A549 (cell line): ENCODE measurements around the gene NEAT1. TPM values are rescaled to one million over a fixed set of nuclear protein-coding genes. Genes with fewer than 3 reads are reported as not detected.

Experiments used
- ATAC-seq, 2 experiments: fragments of 200-7000 bp in 1 of 2; fragments of >200 bp in 1 of 2; cut with Nextera tagmentation in 1 of 2; cut with Tn5 transposase in 1 of 2; 3 replicates each; pipeline versions ENCODE4 v1.8.0 to v1.9.1; 2018 to 2020; ENCODE audit warnings: mild to moderate bottlenecking in 1 of 2, moderate library complexity in 1 of 2
- CTCF ChIA-PET: fragments of 300-600 bp; sonication (Branson Sonifier 250); formaldehyde crosslinking; extraction: SDS; loops from one replicate; lab custom pipeline; 2021; ENCODE audit warnings: antibody characterized with exemption, inconsistent platforms; lab: Yijun Ruan, JAX
- POLR2A ChIA-PET: fragments of 350-600 bp; formaldehyde crosslinking; extraction: SDS; loops from one replicate; lab custom pipeline; 2021; ENCODE audit warnings: antibody characterized with exemption, inconsistent platforms; lab: Yijun Ruan, JAX
- DNase-seq, 2 experiments: peaks; one replicate each; pipeline versions ENCODE4 v3.0.0 to v3.0.0-alpha.2; 2011 to 2016; ENCODE audit warnings: low read depth in 1 of 2, low spot score in 1 of 2
- FAIRE-seq: peaks from 2 replicates; lab custom pipeline; 2011; peaks lifted over from hg19 to GRCh38; lab: Jason Lieb, UNC
- H3K27ac ChIP-seq, 2 experiments: fragments of >200 bp; sonication (Bioruptor Twin); formaldehyde crosslinking; 3 replicates each; pipeline ENCODE4 v1.5.1; 2016 to 2017
- H3K4me1 ChIP-seq: fragments of >200 bp; sonication (Bioruptor Twin); formaldehyde crosslinking; 3 replicates; pipeline ENCODE4 v1.6.1; 2016
- H3K4me2 ChIP-seq: fragments of >200 bp; sonication (Bioruptor Twin); formaldehyde crosslinking; 3 replicates; pipeline ENCODE4 v1.6.1; 2016
- H3K4me3 ChIP-seq: fragments of >200 bp; sonication (Bioruptor Twin); formaldehyde crosslinking; 3 replicates; pipeline ENCODE4 v1.5.1; 2016
- H3K9me3 ChIP-seq: fragments of >200 bp; sonication (Bioruptor Twin); formaldehyde crosslinking; 3 replicates; pipeline ENCODE4 v1.6.1; 2016
- CBX2 ChIP-seq: fragments of 200-600 bp; sonication (generic); IDR thresholded peaks from 2 replicates; pipeline ENCODE4 v1.6.1; 2016; ENCODE audit warnings: low read depth, mild to moderate bottlenecking, borderline replicate concordance
- CHD4 ChIP-seq: fragments of 200-600 bp; sonication (generic); IDR thresholded peaks from 2 replicates; pipeline ENCODE4 v1.6.1; 2016; ENCODE audit warnings: antibody characterized with exemption, mild to moderate bottlenecking, borderline replicate concordance
- FOSB ChIP-seq: fragments of 250-450 bp; sonication (Bioruptor Pico); IDR thresholded peaks from 2 replicates; pipeline ENCODE4 v1.5.0; 2020; ENCODE audit warnings: mild to moderate bottlenecking, moderate library complexity
- FOSL2 ChIP-seq, 2 experiments: fragments of 450-650 bp in 1 of 2; fragments of >200 bp in 1 of 2; sonication (Bioruptor Twin) in 1 of 2; formaldehyde crosslinking; IDR thresholded peaks; 2 replicates each; pipeline versions ENCODE4 v1.5.0 to v1.6.1; 2016 to 2020; ENCODE audit warnings: mild to moderate bottlenecking in 1 of 2, moderate library complexity in 1 of 2
- FOXS1 ChIP-seq: fragments of 250-450 bp; sonication (Bioruptor Pico); IDR thresholded peaks from 2 replicates; pipeline ENCODE4 v1.5.0; 2020; ENCODE audit warnings: mild to moderate bottlenecking, moderate library complexity
- HDAC2 ChIP-seq: fragments of 200-600 bp; sonication (generic); IDR thresholded peaks from 2 replicates; pipeline ENCODE4 v1.6.1; 2016
- HES2 ChIP-seq: fragments of >200 bp; sonication (Bioruptor Twin); formaldehyde crosslinking; IDR thresholded peaks from 2 replicates; pipeline ENCODE4 v1.6.1; 2016
- HOXB5 ChIP-seq: fragments of 250-450 bp; sonication (Bioruptor Pico); IDR thresholded peaks from 2 replicates; pipeline ENCODE4 v1.5.0; 2020; ENCODE audit warnings: mild to moderate bottlenecking, moderate library complexity
- JUN ChIP-seq, 2 experiments: fragments of >200 bp; sonication (Bioruptor Twin); formaldehyde crosslinking; IDR thresholded peaks; 2 replicates in 1 of 2; 3 replicates in 1 of 2; pipeline ENCODE4 v1.6.1; 2016 to 2017
- KDM1A ChIP-seq: fragments of 200-600 bp; sonication (generic); IDR thresholded peaks from 2 replicates; pipeline ENCODE4 v1.6.1; 2016; ENCODE audit warnings: low read depth, mild to moderate bottlenecking
- MAFK ChIP-seq: fragments of 450-650 bp; IDR thresholded peaks from 2 replicates; pipeline ENCODE4 v1.6.1; 2014; ENCODE audit not compliant: partially characterized antibody
- NPAS2 ChIP-seq: fragments of 250-450 bp; sonication (Bioruptor Pico); IDR thresholded peaks from 2 replicates; pipeline ENCODE4 v1.8.0; 2022; ENCODE audit warnings: mild to moderate bottlenecking, moderate library complexity, borderline replicate concordance
- NR3C1 ChIP-seq: fragments of >200 bp; sonication (Bioruptor Twin); formaldehyde crosslinking; IDR thresholded peaks from 3 replicates; pipeline ENCODE4 v1.6.1; 2017
- PHF8 ChIP-seq: fragments of 200-600 bp; sonication (generic); IDR thresholded peaks from 2 replicates; pipeline ENCODE4 v1.6.1; 2016; ENCODE audit warnings: low read depth, mild to moderate bottlenecking, antibody characterized with exemption, moderate library complexity, borderline replicate concordance
- RAD21 ChIP-seq, 2 experiments: fragments of >200 bp in 1 of 2; sonication (Bioruptor Twin) in 1 of 2; formaldehyde crosslinking in 1 of 2; IDR thresholded peaks in 1 of 2; conservative IDR thresholded peaks in 1 of 2; 2 replicates in 1 of 2; 3 replicates in 1 of 2; pipeline ENCODE4 v1.6.1; 2012 to 2018; ENCODE audit warnings: inconsistent platforms in 1 of 2
- RARB ChIP-seq: fragments of 250-450 bp; sonication (Bioruptor Pico); IDR thresholded peaks from 2 replicates; pipeline ENCODE4 v1.8.0; 2021; ENCODE audit warnings: mild to moderate bottlenecking, moderate library complexity
- RCOR1 ChIP-seq: fragments of 150-350 bp; IDR thresholded peaks from 2 replicates; pipeline ENCODE4 v1.6.1; 2014; ENCODE audit warnings: antibody characterized with exemption, low read length, low read depth
- TP53 ChIP-seq: fragments of 250-450 bp; sonication (Bioruptor Pico); IDR thresholded peaks from 2 replicates; pipeline ENCODE4 v1.5.0; 2021; ENCODE audit warnings: mild to moderate bottlenecking, moderate library complexity
- USF2 ChIP-seq: fragments of 450-650 bp; IDR thresholded peaks from 2 replicates; pipeline ENCODE4 v1.6.1; 2014; ENCODE audit warnings: antibody characterized with exemption
- ZC3H11A ChIP-seq: fragments of 450-650 bp; IDR thresholded peaks from 2 replicates; pipeline ENCODE4 v1.6.1; 2014; ENCODE audit warnings: antibody characterized with exemption, mild to moderate bottlenecking
- ZFP36 ChIP-seq: fragments of 450-650 bp; IDR thresholded peaks from 2 replicates; pipeline ENCODE4 v1.6.1; 2014; ENCODE audit warnings: borderline replicate concordance; ENCODE audit not compliant: partially characterized antibody
- ZSCAN20 ChIP-seq: fragments of 250-450 bp; sonication (Bioruptor Pico); IDR thresholded peaks from 2 replicates; pipeline ENCODE4 v1.8.0; 2022; ENCODE audit warnings: mild to moderate bottlenecking, moderate library complexity
- WGBS: methylation state at CpG from one replicate; pipeline ENCODE4 v1.1.6; 2017; ENCODE audit errors: missing lambda C conversion rate; 5-methylcytosine and 5-hydroxymethylcytosine counted together
- polyA plus RNA-seq, 4 experiments: library from polyadenylated mRNA; depleted of rRNA in 3 of 4; stranded (reverse); fragments of >200 nt; fragmentation: RNase III in 1 of 4; extraction: RNeasy Plus Mini Kit Qiagen cat#74134 plus additional on column Dnase treatment in 1 of 4; gene quantifications; 2 replicates in 3 of 4; 3 replicates in 1 of 4; pipeline ENCODE4 v1.2.3, GENCODE V29; 2011 to 2017
- TF ChIP-seq, protein P1 (sequence below): fragments of >200 bp; sonication (Bioruptor Twin); formaldehyde crosslinking; IDR thresholded peaks from 3 replicates; pipeline ENCODE4 v1.6.1; 2016
- TF ChIP-seq, protein P2 (sequence below): fragments of 250-450 bp; sonication (Bioruptor Pico); IDR thresholded peaks from 2 replicates; pipeline ENCODE4 v1.5.0; 2021; ENCODE audit warnings: mild to moderate bottlenecking, moderate library complexity, borderline replicate concordance

The NEAT1 gene
- polyA plus RNA-seq, 2 of the 4 experiments (the other 2 are of a cell fraction): 314 to 1,223 TPM

GRCh38 chr11:65386307-65387140, 36.1 kb upstream of the NEAT1 start, which contains the start of gene FRMD8 (continued):
- TF ChIP-seq RAD21 (conservative IDR thresholded peaks at IDR 0.05 in 1 of 2, IDR thresholded peaks at IDR 0.05 in 1 of 2): no peak
- no peak for TF ChIP-seq RCOR1
- TF ChIP-seq TP53: peak; percentile 46; the same call in 1 of the 2 replicates
- TF ChIP-seq MAFK: no peak
- no peak for TF ChIP-seq FOSB (CRISPR knock-in tag)
- no peak for TF ChIP-seq HES2
- TF ChIP-seq ZC3H11A: no peak
- no peak for TF ChIP-seq FOSL2 (IDR thresholded peaks at IDR 0.05)
- TF ChIP-seq FOSL2 (CRISPR knock-in tag; IDR thresholded peaks at IDR 0.05): no peak
- TF ChIP-seq ZSCAN20 (CRISPR knock-in tag): no peak; the same call in 1 of the 2 replicates
- TF ChIP-seq KDM1A: no peak
- peak; percentile 0; the same call in 1 of the 2 replicates for TF ChIP-seq CHD4
- TF ChIP-seq, protein P1, sequence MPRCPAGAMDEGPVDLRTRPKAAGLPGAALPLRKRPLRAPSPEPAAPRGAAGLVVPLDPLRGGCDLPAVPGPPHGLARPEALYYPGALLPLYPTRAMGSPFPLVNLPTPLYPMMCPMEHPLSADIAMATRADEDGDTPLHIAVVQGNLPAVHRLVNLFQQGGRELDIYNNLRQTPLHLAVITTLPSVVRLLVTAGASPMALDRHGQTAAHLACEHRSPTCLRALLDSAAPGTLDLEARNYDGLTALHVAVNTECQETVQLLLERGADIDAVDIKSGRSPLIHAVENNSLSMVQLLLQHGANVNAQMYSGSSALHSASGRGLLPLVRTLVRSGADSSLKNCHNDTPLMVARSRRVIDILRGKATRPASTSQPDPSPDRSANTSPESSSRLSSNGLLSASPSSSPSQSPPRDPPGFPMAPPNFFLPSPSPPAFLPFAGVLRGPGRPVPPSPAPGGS: no peak
- TF ChIP-seq, protein P2, sequence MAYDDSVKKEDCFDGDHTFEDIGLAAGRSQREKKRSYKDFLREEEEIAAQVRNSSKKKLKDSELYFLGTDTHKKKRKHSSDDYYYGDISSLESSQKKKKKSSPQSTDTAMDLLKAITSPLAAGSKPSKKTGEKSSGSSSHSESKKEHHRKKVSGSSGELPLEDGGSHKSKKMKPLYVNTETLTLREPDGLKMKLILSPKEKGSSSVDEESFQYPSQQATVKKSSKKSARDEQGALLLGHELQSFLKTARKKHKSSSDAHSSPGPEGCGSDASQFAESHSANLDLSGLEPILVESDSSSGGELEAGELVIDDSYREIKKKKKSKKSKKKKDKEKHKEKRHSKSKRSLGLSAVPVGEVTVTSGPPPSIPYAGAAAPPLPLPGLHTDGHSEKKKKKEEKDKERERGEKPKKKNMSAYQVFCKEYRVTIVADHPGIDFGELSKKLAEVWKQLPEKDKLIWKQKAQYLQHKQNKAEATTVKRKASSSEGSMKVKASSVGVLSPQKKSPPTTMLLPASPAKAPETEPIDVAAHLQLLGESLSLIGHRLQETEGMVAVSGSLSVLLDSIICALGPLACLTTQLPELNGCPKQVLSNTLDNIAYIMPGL (CRISPR knock-in tag): no peak
- peak in 1 of 2 experiments; percentile 69; a peak in 2 of 5 replicates for TF ChIP-seq JUN (IDR thresholded peaks at IDR 0.05)
- TF ChIP-seq HOXB5 (CRISPR knock-in tag): peak; percentile 90
- no peak for TF ChIP-seq HDAC2

DNA sequence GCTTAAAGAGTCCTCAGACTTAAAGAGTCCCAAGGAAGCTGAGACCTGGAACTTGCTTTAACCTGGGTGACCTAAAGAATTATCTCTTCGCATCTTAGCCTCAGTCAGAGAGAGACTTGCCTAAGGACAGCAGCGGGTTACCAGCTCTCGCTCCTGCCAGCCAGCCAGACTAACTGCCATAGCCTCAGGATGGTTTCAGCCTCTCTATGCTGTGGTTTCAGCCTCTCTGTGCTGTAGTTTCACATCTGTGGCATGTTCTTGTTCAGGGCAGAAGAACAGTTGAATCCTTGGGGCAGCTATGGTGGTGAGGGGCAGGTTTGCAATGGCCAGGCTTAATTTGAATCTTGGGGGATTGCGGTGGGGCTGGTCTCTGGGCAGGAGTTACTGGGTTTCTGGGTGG, 33.9 kb upstream of the NEAT1 start:
- Histone ChIP-seq H3K4me1 (peaks cover 67% of the 10 kb centered on the region), H3K4me3 (no peak overlapping the region), H3K27ac (peak overlapping the region in 1 of 2 experiments; percentile 33; a peak in 2 of 6 replicates)
- DNase-seq: no peak
- WGBS: 97% methylated on average over 4 of the region's 4 CpGs
- no peak for ATAC-seq
- no peak for FAIRE-seq
- POLR2A ChIA-PET: no interaction called here
- CTCF ChIA-PET: interaction anchor here (0.6 to 14.2 kb wide), 8 partner anchors 9 to 152 kb away, joined by 3 to 208 read pairs (median 6); partner anchors contain the start of gene NEAT1
- TF ChIP-seq USF2 (no peak), ZFP36 (no peak), PHF8 (no peak), NR3C1 (no peak), KDM1A (no peak), NPAS2 (CRISPR knock-in tag) (no peak), CBX2 (no peak), RARB (CRISPR knock-in tag) (no peak), FOXS1 (CRISPR knock-in tag) (no peak)
- TF ChIP-seq, all 56 proteins: peak for 0
- Histone ChIP-seq H3K4me2 (peak overlapping the region; percentile 79), H3K9me3 (no peaks in the 10 kb centered on the region)
